Measurements from ENCODE around the gene MRPL2. TPM values are rescaled to one million over a fixed set of nuclear protein-coding genes. Genes with fewer than 3 reads are reported as not detected.

MRPL2 gene
- total RNA-seq, 4 donors from 2014 or later, result 14.4 to 44.4 (median 16.1) TPM

GRCh38 chr6:43013843-43014433, 45.3 kb downstream of the MRPL2 start, which contains the start of the genes KLHDC3 and MEA1:
KLHDC3 (plus strand) TSS chr6:43014249; CDS start chr6:43017193, 2,944 bp downstream.
MEA1 (minus strand) TSS chr6:43013946; CDS start chr6:43013813, 133 bp downstream.
- Histone ChIP-seq H3K9me3 (no peaks in the 10 kb centered on the region), H3K27ac (peak within 1 kb of the TSS; percentile 85 to 89), H3K27me3 (no peaks in the 10 kb centered on the region), H3K4me1 (peaks cover 0 to 8% of the 10 kb centered on the region in 2 donors), H3K36me3 (no peaks in the 10 kb centered on the region), H3K4me3 (peak within 1 kb of the TSS; percentile 68 to 99)
- TF ChIP-seq POLR2A (IDR thresholded peaks at IDR 0.05) (peak; percentile 57 to 60), CTCF (IDR thresholded peaks at IDR 0.05) (peak in 2 of 4 experiments; percentile 11 to 37)
- peak; percentile 99 to 100 for DNase-seq
- intact Hi-C loops (cut with DNase I; ENCODE audit: low total_unique reads), result no loop called here

GRCh38 chr6:43013097-43013842, 46.0 kb downstream of the MRPL2 start:
- Histone ChIP-seq H3K27me3 (no peaks in the 10 kb centered on the region), H3K9me3 (no peaks in the 10 kb centered on the region), H3K27ac (peak overlapping the region; percentile 75 to 85), H3K36me3 (no peaks in the 10 kb centered on the region), H3K4me1 (peaks cover 0 to 8% of the 10 kb centered on the region in 2 donors), H3K4me3 (peak overlapping the region; percentile 64 to 99)
- DNase-seq, result no peak
- intact Hi-C loops (cut with DNase I; ENCODE audit: low total_unique reads), result no loop called here
- TF ChIP-seq CTCF (IDR thresholded peaks at IDR 0.05), result no peak
- no peak for TF ChIP-seq POLR2A (IDR thresholded peaks at IDR 0.05)

GRCh38 chr6:43012364-43012763, 46.9 kb downstream of the MRPL2 start:
- intact Hi-C loops (cut with DNase I; ENCODE audit: low total_unique reads), result no loop called here
- H3K4me1 ChIP-seq, result peaks cover 0 to 8% of the 10 kb centered on the region in 2 donors
- no peak for TF ChIP-seq CTCF (IDR thresholded peaks at IDR 0.05)
- TF ChIP-seq POLR2A (IDR thresholded peaks at IDR 0.05), result no peak
- H3K4me3 ChIP-seq, result no peak overlapping the region
- H3K9me3 ChIP-seq, result no peaks in the 10 kb centered on the region
- DNase-seq, result no peak
- no peak overlapping the region for H3K27ac ChIP-seq
- no peaks in the 10 kb centered on the region for H3K27me3 ChIP-seq
- H3K36me3 ChIP-seq, result no peaks in the 10 kb centered on the region

GRCh38 chr6:43011207-43011606, 48.0 kb downstream of the MRPL2 start:
- Histone ChIP-seq H3K27me3 (no peaks in the 10 kb centered on the region), H3K4me1 (peaks cover 0 to 8% of the 10 kb centered on the region in 2 donors), H3K9me3 (no peaks in the 10 kb centered on the region), H3K4me3 (no peak overlapping the region), H3K27ac (no peak overlapping the region), H3K36me3 (no peaks in the 10 kb centered on the region)
- intact Hi-C loops (cut with DNase I; ENCODE audit: low total_unique reads), result no loop called here
- TF ChIP-seq CTCF (IDR thresholded peaks at IDR 0.05) (no peak), POLR2A (IDR thresholded peaks at IDR 0.05) (no peak)
- no peak for DNase-seq

GRCh38 chr6:43009124-43009523, 50.1 kb downstream of the MRPL2 start:
- Histone ChIP-seq H3K36me3 (no peaks in the 10 kb centered on the region), H3K9me3 (no peaks in the 10 kb centered on the region), H3K4me3 (no peak overlapping the region), H3K27ac (no peak overlapping the region), H3K27me3 (no peaks in the 10 kb centered on the region), H3K4me1 (peaks cover 0 to 8% of the 10 kb centered on the region in 2 donors)
- DNase-seq, result no peak
- TF ChIP-seq CTCF (IDR thresholded peaks at IDR 0.05) (peak in 1 of 4 experiments; percentile 13), POLR2A (IDR thresholded peaks at IDR 0.05) (no peak)
- intact Hi-C loops (cut with DNase I; ENCODE audit: low total_unique reads), result no loop called here

Data from uterus (tissue), 4 donors.